IMR-90 (cell line): Measurements from ENCODE around the gene MYO1F. TPM values are rescaled to one million over a fixed set of nuclear protein-coding genes. Genes with fewer than 3 reads are reported as not detected.
A peak's percentile ranks its signal among the peaks of the same experiment; 100 is the strongest.

Experiments
- ATAC-seq: fragments of 200-7000 bp; cut with Tn5 transposase; 2 replicates; pipeline ENCODE4 v1.9.1; 2020; ENCODE audit warnings: low read depth, mild to moderate bottlenecking, moderate library complexity
- BruUV-seq: library from RNA; stranded (reverse); fragments of 400-500 nt; replicated peaks from 2 replicates; lab custom pipeline; 2021; lab: Mats Ljungman, UMichigan
- CTCF ChIA-PET: fragments of 300-600 bp; formaldehyde crosslinking; extraction: SDS; loops from one replicate; lab custom pipeline; 2021; ENCODE audit warnings: antibody characterized with exemption; lab: Yijun Ruan, JAX
- POLR2A ChIA-PET: fragments of 300-600 bp; sonication (Branson Sonifier 250); formaldehyde crosslinking; loops from one replicate; lab custom pipeline; 2022; ENCODE audit warnings: antibody characterized with exemption; ENCODE audit not compliant: unreplicated experiment; lab: Charles Lee
- DNase-seq: peaks from one replicate; pipeline ENCODE4 v3.0.0; 2013
- H2AFZ ChIP-seq: replicated peaks from 2 replicates; pipeline ENCODE3; 2013; ENCODE audit warnings: low read length, mild to moderate bottlenecking; ENCODE audit not compliant: poor library complexity
- H2AK5ac ChIP-seq: 2 replicates; pipeline ENCODE4 v1.6.1; 2013; ENCODE audit warnings: low read depth, low read length, inconsistent platforms
- H2AK9ac ChIP-seq: replicated peaks from 2 replicates; pipeline ENCODE3; 2013; ENCODE audit warnings: mild to moderate bottlenecking, low read depth, low read length, moderate library complexity; ENCODE audit not compliant: poor library complexity
- H2BK120ac ChIP-seq: 2 replicates; pipeline ENCODE4 v1.6.1; 2013; ENCODE audit warnings: low read depth, low read length, inconsistent platforms
- H2BK15ac ChIP-seq: 3 replicates; pipeline ENCODE4 v1.6.1; 2013; ENCODE audit warnings: low read depth, low read length, inconsistent platforms
- H2BK20ac ChIP-seq: 2 replicates; pipeline ENCODE4 v1.6.1; 2013; ENCODE audit warnings: low read depth, mild to moderate bottlenecking, inconsistent platforms, low read length, moderate library complexity
- H2BK5ac ChIP-seq: 2 replicates; pipeline ENCODE4 v1.6.1; 2013; ENCODE audit warnings: mild to moderate bottlenecking, low read depth, low read length, inconsistent platforms; ENCODE audit not compliant: poor library complexity, severe bottlenecking
- H3K14ac ChIP-seq: replicated peaks from 2 replicates; pipeline ENCODE4 v1.6.1; 2013; ENCODE audit warnings: low read depth, low read length, inconsistent platforms
- H3K18ac ChIP-seq: 2 replicates; pipeline ENCODE4 v1.6.1; 2013; ENCODE audit warnings: low read depth, low read length, control low read depth
- H3K23ac ChIP-seq: 2 replicates; pipeline ENCODE4 v1.6.1; 2013; ENCODE audit warnings: low read depth, low read length, inconsistent platforms
- H3K27ac ChIP-seq: 2 replicates; pipeline ENCODE4 v1.5.1; 2013; ENCODE audit warnings: mild to moderate bottlenecking, control low read depth, low read length; ENCODE audit not compliant: insufficient read depth
- H3K27me3 ChIP-seq: 2 replicates; pipeline ENCODE4 v1.6.1; 2013; ENCODE audit warnings: low read length; ENCODE audit not compliant: control insufficient read depth, insufficient read depth
- H3K36me3 ChIP-seq: 2 replicates; pipeline ENCODE4 v1.6.1; 2013; ENCODE audit warnings: low read length, mixed read lengths; ENCODE audit not compliant: control insufficient read depth, insufficient read depth
- H3K4ac ChIP-seq: 2 replicates; pipeline ENCODE4 v1.6.1; 2013; ENCODE audit warnings: low read depth, low read length, inconsistent platforms
- H3K4me1 ChIP-seq: 2 replicates; pipeline ENCODE4 v1.6.1; 2013; ENCODE audit warnings: low read length, mixed read lengths; ENCODE audit not compliant: control insufficient read depth, insufficient read depth
- H3K4me2 ChIP-seq: 2 replicates; pipeline ENCODE4 v1.6.1; 2013; ENCODE audit warnings: low read depth, mild to moderate bottlenecking, control low read depth, low read length, moderate library complexity
- H3K4me3 ChIP-seq: 2 replicates; pipeline ENCODE4 v1.5.1; 2013; ENCODE audit warnings: low read depth, mild to moderate bottlenecking, control low read depth, low read length, moderate library complexity; ENCODE audit not compliant: insufficient read depth
- H3K56ac ChIP-seq: 2 replicates; pipeline ENCODE4 v1.6.1; 2013; ENCODE audit warnings: low read length, inconsistent platforms; ENCODE audit not compliant: insufficient read depth; ENCODE audit errors: extremely low read depth
- H3K79me1 ChIP-seq, 2 experiments: 2 replicates each; pipeline ENCODE4 v1.6.1; 2013; ENCODE audit warnings: low read length in 2 of 2, inconsistent platforms in 1 of 2, low read depth in 1 of 2
- H3K9ac ChIP-seq: 2 replicates; pipeline ENCODE4 v1.6.1; 2013; ENCODE audit warnings: low read depth, low read length, control low read depth
- H3K9me1 ChIP-seq: 2 replicates; pipeline ENCODE4 v1.6.1; 2013; ENCODE audit warnings: low read length, inconsistent platforms; ENCODE audit not compliant: insufficient read depth
- H3K9me3 ChIP-seq: 2 replicates; pipeline ENCODE4 v1.6.1; 2013; ENCODE audit warnings: low read length; ENCODE audit not compliant: control insufficient read depth, insufficient read depth
- H4K20me1 ChIP-seq: 2 replicates; pipeline ENCODE4 v1.6.1; 2013; ENCODE audit warnings: low read length, inconsistent platforms; ENCODE audit not compliant: insufficient read depth
- H4K5ac ChIP-seq: 2 replicates; pipeline ENCODE4 v1.6.1; 2013; ENCODE audit warnings: mild to moderate bottlenecking, low read depth, low read length, control low read depth
- H4K8ac ChIP-seq, 2 experiments: 2 replicates each; pipeline ENCODE4 v1.6.1; 2013; ENCODE audit warnings: low read depth in 2 of 2, low read length in 2 of 2, control low read depth in 1 of 2, inconsistent platforms in 1 of 2
- H4K91ac ChIP-seq: 2 replicates; pipeline ENCODE4 v1.6.1; 2013; ENCODE audit warnings: low read depth, low read length, inconsistent platforms; ENCODE audit not compliant: insufficient read depth
- BHLHE40 ChIP-seq: fragments of 150-350 bp; IDR thresholded peaks from 2 replicates; pipeline ENCODE4 v1.6.1; 2016; ENCODE audit warnings: mild to moderate bottlenecking, low read depth, low read length
- CHD1 ChIP-seq: IDR thresholded peaks from 2 replicates; pipeline ENCODE4 v1.6.1; 2012; ENCODE audit warnings: low read depth, low read length, improper control_type of control experiment
- ELK1 ChIP-seq: fragments of 150-350 bp; IDR thresholded peaks from 2 replicates; pipeline ENCODE4 v1.6.1; 2016; ENCODE audit warnings: low read depth, mild to moderate bottlenecking, low read length, moderate library complexity, borderline replicate concordance
- FOS ChIP-seq: fragments of 150-350 bp; IDR thresholded peaks from 2 replicates; pipeline ENCODE4 v1.6.1; 2016; ENCODE audit warnings: low read depth, low read length
- MAFK ChIP-seq: IDR thresholded peaks from 2 replicates; pipeline ENCODE4 v1.6.1; 2012; ENCODE audit warnings: low read depth, low read length, improper control_type of control experiment
- MXI1 ChIP-seq: IDR thresholded peaks from 2 replicates; pipeline ENCODE4 v1.6.1; 2012; ENCODE audit warnings: low read depth, mild to moderate bottlenecking, low read length, moderate library complexity, borderline replicate concordance
- NFE2L2 ChIP-seq: fragments of 150-350 bp; IDR thresholded peaks from 2 replicates; pipeline ENCODE4 v1.6.1; 2016; ENCODE audit warnings: low read depth, mild to moderate bottlenecking, low read length
- POLR2A ChIP-seq: IDR thresholded peaks from 2 replicates; pipeline ENCODE4 v1.6.1; 2012; ENCODE audit warnings: mild to moderate bottlenecking, low read depth, low read length
- RAD21 ChIP-seq: IDR thresholded peaks from 2 replicates; pipeline ENCODE4 v1.6.1; 2012; ENCODE audit warnings: low read length, improper control_type of control experiment
- RCOR1 ChIP-seq: IDR thresholded peaks from 2 replicates; pipeline ENCODE4 v1.6.1; 2012; ENCODE audit warnings: mild to moderate bottlenecking, low read length, improper control_type of control experiment; ENCODE audit not compliant: insufficient replicate concordance
- RFX5 ChIP-seq: IDR thresholded peaks from 2 replicates; pipeline ENCODE4 v1.8.0; 2012; ENCODE audit warnings: low read depth, mild to moderate bottlenecking, low read length, moderate library complexity
- SMC3 ChIP-seq: fragments of 150-350 bp; IDR thresholded peaks from 2 replicates; pipeline ENCODE4 v1.6.1; 2016; ENCODE audit warnings: low read depth, mild to moderate bottlenecking, antibody characterized with exemption, low read length, moderate library complexity
- USF2 ChIP-seq: fragments of 150-350 bp; IDR thresholded peaks from 2 replicates; pipeline ENCODE4 v1.6.1; 2017; ENCODE audit warnings: mild to moderate bottlenecking, antibody characterized with exemption, low read length, low read depth
- WGBS, 2 experiments: methylation state at CpG; one replicate each; pipeline versions ENCODE4 v1.1.5 to v1.1.7; 2013; ENCODE audit warnings: missing lambda C conversion rate in 2 of 2; ENCODE audit not compliant: insufficient read length in 1 of 2; ENCODE audit errors: extremely low coverage in 2 of 2; 5-methylcytosine and 5-hydroxymethylcytosine counted together
- dilution Hi-C: fragments of 300-500 bp; cut with HindIII; formaldehyde crosslinking; loops from one replicate; pipeline ENCODE4 v1.14.3; 2018; ENCODE audit warnings: low sequenced_read_pairs; ENCODE audit not compliant: unreplicated experiment
- in situ Hi-C: fragments of 300-500 bp; cut with MboI; formaldehyde crosslinking; loops from 3 replicates; pipeline ENCODE4 v1.14.3; 2019; ENCODE audit warnings: low sequenced_read_pairs, inconsistent platforms, mixed read lengths
- intact Hi-C: fragments of 100-400 bp; cut with micrococcal nuclease; formaldehyde crosslinking; loops from 2 replicates; pipeline ENCODE4 v1.10.0; 2022
- polyA plus RNA-seq, 3 experiments: library from polyadenylated mRNA; depleted of rRNA; stranded (reverse); fragments of >200 nt; gene quantifications; 2 replicates each; pipeline ENCODE4 v1.2.3, GENCODE V29; 2012; ENCODE audit warnings: low replicate concordance in 1 of 3
- total RNA-seq: library from RNA; depleted of rRNA; stranded (reverse); fragments of >200 nt; gene quantifications from 2 replicates; pipeline ENCODE4 v1.2.3, GENCODE V29; 2012

The MYO1F gene
- total and polyA plus RNA-seq, 2 of the 4 experiments (the other 2 are of a cell fraction), result 0.14 to 0.18 TPM

GRCh38 chr19:8609279-8610040 lies 32.2 kb upstream of the MYO1F start (continued):
- no peak for TF ChIP-seq BHLHE40
- TF ChIP-seq MXI1, result no peak

- dilution Hi-C loops (no loop called here), in situ Hi-C loops (no loop called here), intact Hi-C loops (no loop called here)
- ATAC-seq (no peak), DNase-seq (no peak)
- peak overlapping the region; percentile 80 for H3K18ac ChIP-seq
- peak overlapping the region; percentile 96 for H3K14ac ChIP-seq
- no peak overlapping the region for H3K56ac ChIP-seq
- H2AFZ ChIP-seq, result peak overlapping the region; percentile 99
- peak overlapping the region; percentile 90 for H3K23ac ChIP-seq
- no peak overlapping the region for H2BK20ac ChIP-seq
- H4K91ac ChIP-seq, result peak overlapping the region; percentile 72
- CTCF ChIA-PET, result no interaction called here
- peak overlapping the region; percentile 64 to 99 for H4K8ac ChIP-seq
- peaks cover 7% of the 10 kb centered on the region; the same call in 1 of the 2 replicates for H3K36me3 ChIP-seq
- peak overlapping the region; percentile 74 for H3K27ac ChIP-seq
- H2BK15ac ChIP-seq, result peak overlapping the region; percentile 17; the same call in 1 of the 3 replicates
- H3K9me3 ChIP-seq, result peaks cover 8% of the 10 kb centered on the region
- peak overlapping the region; percentile 85 for H3K4me2 ChIP-seq
- peaks cover 3% of the 10 kb centered on the region for H3K9me1 ChIP-seq
- H2BK5ac ChIP-seq, result peak overlapping the region; percentile 75
- H3K4me1 ChIP-seq, result peaks cover 4% of the 10 kb centered on the region
- H3K4me3 ChIP-seq, result peak overlapping the region; percentile 94
- H2BK120ac ChIP-seq, result peak overlapping the region; percentile 50
- peak overlapping the region; percentile 96 for H3K4ac ChIP-seq
- H4K20me1 ChIP-seq, result no peaks in the 10 kb centered on the region
- H2AK5ac ChIP-seq, result peak overlapping the region; percentile 98
- no peaks in the 10 kb centered on the region for H3K27me3 ChIP-seq
- H3K9ac ChIP-seq, result peak overlapping the region; percentile 76
- peak overlapping the region; percentile 96 for H2AK9ac ChIP-seq
- peaks cover 5 to 32% of the 10 kb centered on the region in 2 experiments for H3K79me1 ChIP-seq
- POLR2A ChIA-PET, result no interaction called here
- BruUV-seq, result no TSS peak
- peak overlapping the region; percentile 78 for H4K5ac ChIP-seq
- 67% methylated on average over 2 of the region's 5 CpGs; no CpG with 5 or more reads in 1 of the 2 experiments for WGBS, 2 experiments
- no peak for TF ChIP-seq RFX5
- TF ChIP-seq CHD1, result no peak
- no peak for TF ChIP-seq MXI1
- no peak for TF ChIP-seq RAD21
- TF ChIP-seq FOS, result no peak
- TF ChIP-seq RCOR1, result no peak
- TF ChIP-seq ELK1, result no peak
- TF ChIP-seq BHLHE40, result no peak
- TF ChIP-seq USF2, result no peak
- no peak for TF ChIP-seq MAFK
- no peak for TF ChIP-seq NFE2L2
- no peak for TF ChIP-seq POLR2A
- no peak for TF ChIP-seq SMC3
Observed at GRCh38 chr19:8608941-8609278, 31.7 kb upstream of the MYO1F start.
